GM20000 (cell line): ENCODE measurements around the gene ISCA2.

Source experiments
- DNase-seq: peaks from one replicate; pipeline ENCODE4 v3.0.0; 2012; ENCODE audit warnings: low spot score
- CTCF ChIP-seq: IDR thresholded peaks from 2 replicates; pipeline ENCODE4 v1.5.1; 2012; ENCODE audit warnings: mild to moderate bottlenecking, control low read depth; ENCODE audit errors: extremely low read depth, missing control alignments

Gene ISCA2

DNA sequence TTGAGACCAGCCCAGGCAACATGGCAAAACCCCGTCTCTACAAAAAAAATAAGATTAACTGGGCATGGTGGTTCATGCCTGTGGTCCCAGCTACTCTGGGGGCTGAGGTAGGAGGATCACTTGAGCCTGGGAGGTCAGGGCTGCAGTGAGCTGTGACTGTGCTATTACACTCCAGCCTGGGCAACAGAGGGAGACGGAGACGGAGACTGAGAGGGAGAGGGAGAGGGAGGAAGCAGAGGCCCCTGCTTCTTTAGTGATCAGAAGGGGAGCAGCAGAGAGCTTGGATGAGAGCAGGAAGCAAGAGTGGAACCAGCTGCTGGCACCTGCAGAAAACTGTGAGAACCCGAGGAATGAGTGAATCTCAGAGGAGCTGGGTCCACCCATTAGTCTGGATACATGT, 45.9 kb downstream of the ISCA2 start:
- TF ChIP-seq CTCF = no peak
- DNase-seq = no peak

DNA sequence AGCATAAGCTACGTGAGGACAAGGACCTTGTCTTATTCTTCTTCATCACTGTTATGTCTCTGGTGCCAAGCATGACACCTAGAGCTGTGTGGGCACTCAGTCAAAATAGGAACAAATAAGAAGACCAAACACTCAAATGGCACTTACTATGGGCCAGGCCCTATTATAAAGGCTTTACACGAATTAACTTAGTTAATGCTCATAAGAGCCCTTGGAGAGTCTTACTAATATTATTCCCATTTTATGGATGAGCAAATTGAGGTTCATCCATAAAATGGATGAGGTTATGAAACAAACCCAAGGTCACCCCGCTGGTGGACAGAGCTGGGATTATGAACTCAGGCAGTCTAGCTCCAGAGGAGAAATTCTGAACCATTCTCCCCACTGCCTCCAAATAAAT, 47.7 kb downstream of the ISCA2 start:
- DNase-seq = no peak
- TF ChIP-seq CTCF = no peak

DNA sequence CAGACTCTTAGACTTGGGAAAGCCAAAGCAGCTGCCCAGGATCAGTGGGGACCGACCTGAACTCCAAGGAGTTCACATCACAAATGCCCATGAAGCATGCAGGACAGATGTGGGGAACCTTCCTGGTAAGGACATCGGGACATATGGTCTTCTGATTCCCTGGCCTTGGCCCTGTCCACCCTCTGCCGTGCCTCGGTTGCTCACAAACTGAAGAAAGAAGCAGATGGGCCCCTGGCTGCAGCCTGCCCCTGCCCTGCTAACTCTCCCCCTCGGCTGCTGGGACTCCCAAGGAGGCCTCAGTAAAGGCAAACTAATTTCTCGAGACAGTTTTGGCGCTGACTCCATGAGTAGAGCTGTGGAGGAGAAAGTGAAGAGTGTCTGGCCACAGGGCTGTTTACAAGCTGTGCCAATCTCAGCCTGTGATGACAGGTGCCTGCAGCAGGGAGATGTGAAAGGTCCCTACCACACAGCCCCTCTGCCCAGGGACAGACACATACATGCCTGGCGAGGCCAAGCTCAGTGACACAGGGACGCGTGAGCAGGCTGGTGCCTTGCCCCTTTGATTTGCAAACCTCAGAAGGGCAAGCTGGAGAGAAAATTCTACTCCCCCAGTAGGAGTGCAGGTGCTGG, 48.6 kb downstream of the ISCA2 start:
- no peak for TF ChIP-seq CTCF

GRCh38 chr14:74543771-74544438, 50.3 kb downstream of the ISCA2 start:
- no peak for TF ChIP-seq CTCF
- no peak for DNase-seq

More for the DNA sequence above, 48.6 kb downstream of the ISCA2 start:
- no peak for DNase-seq

DNA sequence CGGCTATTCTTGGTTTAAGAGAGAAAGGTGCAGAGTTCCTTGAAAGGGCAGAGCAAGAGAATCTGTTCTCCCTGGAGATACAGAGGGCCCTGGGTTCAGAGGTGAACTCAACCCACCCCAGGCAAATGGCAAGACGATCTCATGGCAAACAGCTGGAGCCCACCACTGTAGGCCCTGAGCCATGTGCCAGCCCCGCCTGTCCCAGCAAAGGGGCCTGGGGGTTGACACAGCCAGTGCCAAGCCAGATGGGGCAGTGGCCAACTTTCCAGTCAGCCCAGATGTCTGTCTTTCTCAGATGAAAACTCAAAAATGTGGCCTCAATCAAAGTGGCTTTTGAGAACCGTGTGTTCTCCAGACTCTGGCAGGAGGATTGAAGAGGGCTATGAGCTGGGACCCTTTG, 51.8 kb downstream of the ISCA2 start:
- TF ChIP-seq CTCF = no peak
- DNase-seq = no peak

DNA sequence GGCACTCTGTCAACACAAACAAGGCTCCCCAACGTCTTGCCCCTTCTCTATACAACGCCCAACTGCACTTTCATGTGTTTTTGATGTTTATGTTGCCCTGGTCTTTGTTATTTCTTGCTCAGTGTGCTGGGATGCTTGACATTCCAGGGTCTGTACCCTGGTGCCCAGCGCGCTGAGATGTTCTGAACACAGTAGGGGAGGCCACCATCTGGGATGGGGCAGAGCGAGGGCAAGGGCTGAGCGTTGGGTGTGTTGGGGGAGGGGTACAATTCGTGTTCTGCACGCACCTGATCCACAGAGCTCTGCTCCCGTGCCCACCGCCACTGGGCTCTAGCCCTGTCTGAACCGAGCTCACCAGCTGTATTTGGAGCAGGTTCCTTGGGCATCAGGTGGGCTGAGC, 52.9 kb downstream of the ISCA2 start:
- TF ChIP-seq CTCF = no peak

More for the DNA sequence above, 52.9 kb downstream of the ISCA2 start:
- DNase-seq = no peak
